GM21619 (cell line): Measurements from ENCODE around the gene EPB41L4B.
"Not testable (repeated sequence)": the region's sequence is repeated elsewhere in the genome, so short reads cannot be mapped to it uniquely, and the experiment has no call there.

Experiments
- ATAC-seq: cut with Tn5 transposase; IDR thresholded peaks from one replicate; pipeline ENCODE4 v1.9.1; 2021; ENCODE audit not compliant: unreplicated experiment

EPB41L4B gene

GRCh38 chr9:109301012-109301411 is 19.8 kb downstream of the EPB41L4B start:
- ATAC-seq = no peak

- ATAC-seq = no peak
These were observed 21.0 kb downstream of the EPB41L4B start for GRCh38 chr9:109299891-109300290.

- no peak for ATAC-seq
These were observed 23.0 kb downstream of the EPB41L4B start for GRCh38 chr9:109297899-109298298.

GRCh38 chr9:109295221-109296130 is 25.4 kb downstream of the EPB41L4B start:
- ATAC-seq = no peak

- no peak for ATAC-seq
These were observed 30.5 kb downstream of the EPB41L4B start for GRCh38 chr9:109290385-109290784.

- no peak for ATAC-seq
These were observed 30.9 kb downstream of the EPB41L4B start for GRCh38 chr9:109289931-109290330.

GRCh38 chr9:109289186-109289585 is 31.7 kb downstream of the EPB41L4B start:
- ATAC-seq = no peak

- ATAC-seq = no peak
These were observed 33.9 kb downstream of the EPB41L4B start for GRCh38 chr9:109286981-109287380.

- no peak for ATAC-seq
These were observed 34.3 kb downstream of the EPB41L4B start for GRCh38 chr9:109286571-109286977.

GRCh38 chr9:109283672-109284071 is 37.2 kb downstream of the EPB41L4B start:
- not testable (repeated sequence) for ATAC-seq

- no peak for ATAC-seq
These were observed 37.8 kb downstream of the EPB41L4B start for GRCh38 chr9:109283012-109283411.

- ATAC-seq = no peak
These were observed 38.6 kb downstream of the EPB41L4B start for GRCh38 chr9:109282302-109282701.

GRCh38 chr9:109281518-109281917 is 39.3 kb downstream of the EPB41L4B start:
- ATAC-seq = no peak

GRCh38 chr9:109278848-109279247 is 42.0 kb downstream of the EPB41L4B start:
- no peak for ATAC-seq

- no peak for ATAC-seq
These were observed 42.6 kb downstream of the EPB41L4B start for GRCh38 chr9:109278216-109278615.

- no peak for ATAC-seq
These were observed 43.4 kb downstream of the EPB41L4B start for GRCh38 chr9:109277451-109277850.

GRCh38 chr9:109276469-109277440 is 44.1 kb downstream of the EPB41L4B start:
- ATAC-seq = no peak

GRCh38 chr9:109274884-109275730 is 45.8 kb downstream of the EPB41L4B start:
- no peak for ATAC-seq

GRCh38 chr9:109273869-109274268 is 47.0 kb downstream of the EPB41L4B start:
- ATAC-seq = no peak

- ATAC-seq = no peak
These were observed 48.1 kb downstream of the EPB41L4B start for GRCh38 chr9:109272745-109273144.

GRCh38 chr9:109272045-109272444 is 48.8 kb downstream of the EPB41L4B start:
- no peak for ATAC-seq
